Umbilical cord (tissue), 2 donors: ENCODE measurements around the gene OR4E2. TPM values are rescaled to one million over a fixed set of nuclear protein-coding genes. Genes with fewer than 3 reads are reported as not detected.
"Not testable (repeated sequence)": the region's sequence is repeated elsewhere in the genome, so short reads cannot be mapped to it uniquely, and the experiment has no call there.

ENCODE experiments used
- DNase-seq: peaks from one replicate; pipeline ENCODE4 v3.0.0-alpha.2; 2015; ENCODE audit warnings: low spot score
- total RNA-seq: library from RNA; depleted of rRNA; stranded (reverse); fragments of >200 nt; gene quantifications from one replicate; pipeline ENCODE4 v1.2.3, GENCODE V29; 2014; ENCODE audit warnings: low replicate concordance; ENCODE audit not compliant: insufficient read depth

The OR4E2 gene
- total RNA-seq, 1 donor from 2014 or later: 8.4 TPM

DNA sequence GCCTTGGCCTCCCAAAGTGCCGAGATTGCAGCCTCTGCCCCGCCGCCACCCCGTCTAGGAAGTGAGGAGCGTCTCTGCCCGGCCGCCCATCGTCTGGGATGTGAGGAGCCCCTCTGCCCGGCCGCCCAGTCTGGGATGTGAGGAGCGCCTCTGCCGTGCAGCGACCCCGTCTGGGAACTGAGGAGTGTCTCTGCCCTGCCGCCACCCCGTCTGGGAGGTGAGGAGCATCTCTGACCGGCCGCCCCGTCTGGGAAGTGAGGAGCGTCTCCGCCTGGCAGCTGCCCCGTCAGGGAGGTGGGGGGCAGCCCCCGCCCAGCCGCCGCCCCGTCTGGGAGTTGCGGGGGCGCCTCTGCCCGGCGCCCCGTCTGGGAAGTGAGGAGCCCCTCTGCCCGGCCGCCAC, 44.0 kb downstream of the OR4E2 start:
- not testable (repeated sequence) for DNase-seq

GRCh38 chr14:21698538-21698937, 44.9 kb downstream of the OR4E2 start:
- DNase-seq: not testable (repeated sequence)

DNA sequence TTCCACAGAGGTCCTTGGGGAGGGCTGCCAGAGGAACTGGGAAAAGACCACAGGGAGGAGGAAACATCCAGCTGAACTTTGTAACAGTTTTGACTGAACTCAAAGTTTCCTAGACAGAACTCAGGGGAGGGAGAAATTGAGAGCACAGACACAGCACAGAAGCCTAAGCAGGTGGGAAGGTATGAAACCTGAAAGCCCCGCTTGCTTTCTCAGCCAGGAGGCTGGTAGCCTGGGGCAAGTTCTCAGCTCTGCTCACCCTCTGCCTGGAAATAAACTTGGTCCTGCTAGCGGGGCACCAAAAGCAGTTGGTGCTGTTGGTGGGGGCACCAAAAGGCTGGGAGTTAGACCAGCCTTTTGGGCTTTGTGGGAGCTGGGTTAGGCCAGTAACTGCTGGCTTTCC, 45.9 kb downstream of the OR4E2 start:
- DNase-seq: no peak

DNA sequence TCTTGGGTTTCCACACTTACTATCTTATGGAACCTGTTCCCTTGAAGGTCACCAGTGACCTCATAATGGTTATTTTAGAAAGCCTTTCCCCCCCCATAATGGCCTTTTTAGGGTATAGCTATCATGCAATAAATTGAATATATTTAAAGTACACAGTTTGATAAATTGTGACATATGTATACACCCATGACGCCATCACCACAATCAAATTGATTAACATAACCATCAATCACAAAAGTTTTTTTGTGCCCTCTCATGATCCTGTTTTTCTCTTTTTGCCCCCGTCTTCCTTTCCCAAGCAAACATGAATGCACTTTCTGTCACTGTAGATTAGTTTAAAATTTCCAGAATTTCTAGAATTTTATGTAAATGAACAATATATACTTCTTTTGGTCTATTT, 48.7 kb downstream of the OR4E2 start:
- no peak for DNase-seq

DNA sequence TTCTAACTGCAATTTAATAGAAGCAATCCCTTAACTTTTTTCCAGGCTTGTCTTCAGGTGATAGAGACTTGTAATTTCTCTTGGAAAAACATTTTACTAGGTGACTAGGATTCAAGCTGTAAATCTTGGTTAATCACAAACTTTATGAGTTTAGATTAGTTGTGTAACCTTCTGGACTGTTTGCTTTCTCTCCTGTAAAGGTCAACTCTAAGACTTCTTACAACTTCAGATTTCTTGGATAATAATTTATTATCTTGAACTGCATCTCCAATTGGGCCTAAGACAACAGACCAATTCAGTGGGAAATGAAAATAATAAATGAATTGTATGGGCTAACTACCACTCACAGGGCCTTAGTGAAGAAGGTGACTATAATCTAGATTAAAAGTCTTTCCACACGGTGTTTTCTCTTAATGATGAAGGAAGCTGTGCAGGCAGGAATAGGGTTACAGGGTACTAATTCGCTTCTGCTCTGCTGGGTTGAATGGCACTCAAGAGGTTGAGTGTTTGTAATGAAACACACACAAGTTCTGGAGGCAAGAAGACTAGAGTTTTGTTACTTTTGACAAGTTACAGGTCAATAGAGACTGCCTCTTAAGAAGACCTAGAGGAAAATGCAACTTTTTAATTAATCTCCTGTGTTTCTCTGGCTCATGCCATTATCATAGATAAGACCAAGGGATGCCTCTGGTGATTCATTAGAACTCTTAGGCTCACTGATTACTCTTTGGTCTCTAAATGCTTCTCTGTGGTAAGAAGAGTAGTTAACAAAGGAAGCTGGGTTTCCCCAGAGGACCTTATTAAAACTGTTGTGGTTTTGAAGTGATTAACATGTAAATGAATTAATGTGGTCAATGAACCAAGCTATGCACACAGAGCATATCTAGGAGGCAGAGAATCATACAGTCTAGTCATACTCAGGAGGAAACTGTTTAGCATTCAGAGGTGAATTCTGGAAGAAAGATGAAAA, 50.0 kb downstream of the OR4E2 start:
- no peak for DNase-seq

- no peak for DNase-seq
These were observed 50.7 kb downstream of the OR4E2 start for GRCh38 chr14:21704338-21704737.

- peak; percentile 35 for DNase-seq
These were observed 57.8 kb downstream of the OR4E2 start for GRCh38 chr14:21711360-21711961.

GRCh38 chr14:21712036-21712435, 58.4 kb downstream of the OR4E2 start:
- DNase-seq: no peak

DNA sequence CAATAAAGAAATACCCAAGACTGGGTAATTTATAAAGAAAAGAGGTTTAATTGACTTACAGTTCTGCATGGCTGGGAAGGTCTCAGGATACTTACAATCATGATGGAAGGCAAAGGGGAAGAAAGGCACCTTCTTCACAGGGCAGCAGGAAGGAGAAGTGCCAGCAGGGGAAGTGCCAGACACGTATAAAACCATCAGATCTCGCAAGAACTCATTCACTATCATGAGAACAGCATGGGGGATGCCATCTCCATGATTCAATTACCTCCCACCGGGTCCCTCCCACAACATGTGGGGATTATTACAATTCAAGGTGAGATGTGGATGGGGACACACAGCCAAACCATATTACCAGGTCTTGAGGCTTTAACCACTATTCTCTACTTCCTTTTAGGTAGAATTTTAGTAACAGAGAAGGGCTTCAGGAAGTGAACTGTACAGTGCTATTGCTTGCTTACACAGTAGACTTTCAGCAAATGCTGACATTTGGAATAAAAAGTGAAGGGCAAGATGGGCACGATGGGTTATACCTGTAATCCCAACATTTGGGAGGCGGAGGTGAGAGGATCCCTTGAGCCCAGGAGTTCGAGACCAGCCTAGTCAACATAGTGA, 60.8 kb downstream of the OR4E2 start:
- no peak for DNase-seq

Other genes with a start within 250 kb of the OR4E2 start
- gene CHD8, start 197.7 kb upstream of the OR4E2 start, total RNA-seq: 38.5 TPM
- 39.2 TPM for gene RAB2B, start 176.9 kb upstream of the OR4E2 start, total RNA-seq
- gene TOX4, start 176.6 kb upstream of the OR4E2 start, total RNA-seq: 15.4 TPM
- 38.3 TPM for gene METTL3, start 142.5 kb upstream of the OR4E2 start, total RNA-seq
- 1.7 TPM for gene SALL2, start 127.5 kb upstream of the OR4E2 start, total RNA-seq
- gene OR10G3, start 73.8 kb upstream of the OR4E2 start, total RNA-seq: 5.1 TPM
- gene OR10G2, start 18.9 kb upstream of the OR4E2 start, total RNA-seq: not detected
- gene OR4E1, start 20.0 kb downstream of the OR4E2 start, total RNA-seq: 1.4 TPM